OCI-LY1 (cell line): Measurements from ENCODE around the gene USP53.

Experiments
- EZH2 ChIP-seq: fragments of 200-600 bp; sonication (generic), shearing (Covaris generic); IDR thresholded peaks from 2 replicates; pipeline ENCODE4 v1.8.0; 2017; ENCODE audit warnings: borderline replicate concordance, mixed run types, mild to moderate bottlenecking, antibody characterized with exemption, low read length, moderate library complexity, mixed read lengths
- TF ChIP-seq, protein P1 (sequence below): fragments of 200-600 bp; sonication (generic), shearing (Covaris generic); IDR thresholded peaks from 2 replicates; pipeline ENCODE4 v1.5.1; 2017; ENCODE audit warnings: mild to moderate bottlenecking, antibody characterized with exemption, low read length, moderate library complexity, mixed read lengths

DNA sequence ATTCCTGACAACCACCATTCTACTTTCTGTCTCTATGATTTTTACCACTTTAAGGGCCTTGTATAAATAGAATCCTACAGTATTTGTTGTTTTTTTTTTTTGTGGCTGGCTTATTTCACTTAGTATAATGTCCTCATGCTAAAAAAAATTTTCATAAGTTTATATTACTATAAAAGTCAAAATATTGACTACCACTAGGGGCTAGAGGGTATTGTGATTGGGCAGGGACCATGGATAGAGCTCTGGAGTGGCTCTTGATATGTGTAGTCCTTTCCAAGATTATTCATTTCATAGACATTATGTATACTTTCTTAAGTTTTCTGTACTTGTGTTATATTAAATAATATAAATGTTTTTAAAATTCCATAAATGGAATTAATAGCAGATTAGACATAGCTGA, 42.3 kb upstream of the USP53 start:
- TF ChIP-seq, protein P1, sequence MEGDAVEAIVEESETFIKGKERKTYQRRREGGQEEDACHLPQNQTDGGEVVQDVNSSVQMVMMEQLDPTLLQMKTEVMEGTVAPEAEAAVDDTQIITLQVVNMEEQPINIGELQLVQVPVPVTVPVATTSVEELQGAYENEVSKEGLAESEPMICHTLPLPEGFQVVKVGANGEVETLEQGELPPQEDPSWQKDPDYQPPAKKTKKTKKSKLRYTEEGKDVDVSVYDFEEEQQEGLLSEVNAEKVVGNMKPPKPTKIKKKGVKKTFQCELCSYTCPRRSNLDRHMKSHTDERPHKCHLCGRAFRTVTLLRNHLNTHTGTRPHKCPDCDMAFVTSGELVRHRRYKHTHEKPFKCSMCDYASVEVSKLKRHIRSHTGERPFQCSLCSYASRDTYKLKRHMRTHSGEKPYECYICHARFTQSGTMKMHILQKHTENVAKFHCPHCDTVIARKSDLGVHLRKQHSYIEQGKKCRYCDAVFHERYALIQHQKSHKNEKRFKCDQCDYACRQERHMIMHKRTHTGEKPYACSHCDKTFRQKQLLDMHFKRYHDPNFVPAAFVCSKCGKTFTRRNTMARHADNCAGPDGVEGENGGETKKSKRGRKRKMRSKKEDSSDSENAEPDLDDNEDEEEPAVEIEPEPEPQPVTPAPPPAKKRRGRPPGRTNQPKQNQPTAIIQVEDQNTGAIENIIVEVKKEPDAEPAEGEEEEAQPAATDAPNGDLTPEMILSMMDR, result no peak
- TF ChIP-seq EZH2, result no peak
